Fibroblast of lung (primary cell): ENCODE results near the gene CXCR3.

Experiments
- EZH2 ChIP-seq: IDR thresholded peaks from 2 replicates; pipeline ENCODE4 v1.5.1; 2012; ENCODE audit warnings: low read length, control low read depth, mild to moderate bottlenecking; ENCODE audit errors: missing control alignments
- TF ChIP-seq, protein P1 (sequence below), 2 donors: IDR thresholded peaks in 1 of 2; conservative IDR thresholded peaks in 1 of 2; 1 replicate in 1 of 2; 2 replicates in 1 of 2; pipeline ENCODE4 v1.5.1; 2011 to 2012; ENCODE audit warnings: low read length in 2 of 2, control low read depth in 1 of 2, inconsistent platforms in 1 of 2, low read depth in 1 of 2, mild to moderate bottlenecking in 1 of 2

GRCh38 chrX:71579136-71579989 is 38.9 kb downstream of the CXCR3 start:
- TF ChIP-seq, protein P1, sequence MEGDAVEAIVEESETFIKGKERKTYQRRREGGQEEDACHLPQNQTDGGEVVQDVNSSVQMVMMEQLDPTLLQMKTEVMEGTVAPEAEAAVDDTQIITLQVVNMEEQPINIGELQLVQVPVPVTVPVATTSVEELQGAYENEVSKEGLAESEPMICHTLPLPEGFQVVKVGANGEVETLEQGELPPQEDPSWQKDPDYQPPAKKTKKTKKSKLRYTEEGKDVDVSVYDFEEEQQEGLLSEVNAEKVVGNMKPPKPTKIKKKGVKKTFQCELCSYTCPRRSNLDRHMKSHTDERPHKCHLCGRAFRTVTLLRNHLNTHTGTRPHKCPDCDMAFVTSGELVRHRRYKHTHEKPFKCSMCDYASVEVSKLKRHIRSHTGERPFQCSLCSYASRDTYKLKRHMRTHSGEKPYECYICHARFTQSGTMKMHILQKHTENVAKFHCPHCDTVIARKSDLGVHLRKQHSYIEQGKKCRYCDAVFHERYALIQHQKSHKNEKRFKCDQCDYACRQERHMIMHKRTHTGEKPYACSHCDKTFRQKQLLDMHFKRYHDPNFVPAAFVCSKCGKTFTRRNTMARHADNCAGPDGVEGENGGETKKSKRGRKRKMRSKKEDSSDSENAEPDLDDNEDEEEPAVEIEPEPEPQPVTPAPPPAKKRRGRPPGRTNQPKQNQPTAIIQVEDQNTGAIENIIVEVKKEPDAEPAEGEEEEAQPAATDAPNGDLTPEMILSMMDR (conservative IDR thresholded peaks at IDR 0.05 in 1 of 2, IDR thresholded peaks at IDR 0.05 in 1 of 2; ENCODE audit: low read depth in 1 of 2, low read length in 2 of 2): no peak
- TF ChIP-seq EZH2: no peak
